Suprapubic skin (tissue), 3 donors: Measurements from ENCODE around the gene BTBD2.

Experiments used
- EP300 ChIP-seq: sonication (generic); formaldehyde crosslinking; IDR thresholded peaks from one replicate; pipeline ENCODE4 v1.6.1; 2017; ENCODE audit warnings: antibody characterized with exemption
- TF ChIP-seq, protein P1 (sequence below), 2 donors: fragments of 200-600 bp in 1 of 2; fragments of 450-650 bp in 1 of 2; sonication (generic) in 1 of 2; IDR thresholded peaks; one replicate each; pipeline ENCODE4 v1.5.1; 2016 to 2019; ENCODE audit warnings: antibody characterized with exemption in 2 of 2, mild to moderate bottlenecking in 1 of 2, moderate library complexity in 1 of 2

DNA sequence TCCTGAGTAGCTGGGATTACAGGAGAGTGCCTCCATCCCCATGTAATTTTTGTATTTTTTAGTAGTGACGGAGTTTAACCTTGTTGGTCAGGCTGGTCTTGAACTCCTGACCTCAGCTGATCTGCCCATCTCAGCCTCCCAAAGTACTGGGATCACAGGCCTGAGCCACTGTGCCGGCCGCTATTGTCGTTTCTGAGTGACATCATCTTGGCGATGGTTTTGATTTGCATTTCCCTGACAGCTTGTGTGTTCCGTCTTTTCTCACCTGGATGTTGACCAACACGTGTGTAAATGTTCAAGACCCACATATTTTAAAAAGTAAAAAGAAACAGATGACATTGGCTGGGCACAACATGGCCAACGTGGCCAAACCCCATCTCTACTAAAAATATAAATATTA lies 48.3 kb upstream of the BTBD2 start:
- TF ChIP-seq, protein P1, sequence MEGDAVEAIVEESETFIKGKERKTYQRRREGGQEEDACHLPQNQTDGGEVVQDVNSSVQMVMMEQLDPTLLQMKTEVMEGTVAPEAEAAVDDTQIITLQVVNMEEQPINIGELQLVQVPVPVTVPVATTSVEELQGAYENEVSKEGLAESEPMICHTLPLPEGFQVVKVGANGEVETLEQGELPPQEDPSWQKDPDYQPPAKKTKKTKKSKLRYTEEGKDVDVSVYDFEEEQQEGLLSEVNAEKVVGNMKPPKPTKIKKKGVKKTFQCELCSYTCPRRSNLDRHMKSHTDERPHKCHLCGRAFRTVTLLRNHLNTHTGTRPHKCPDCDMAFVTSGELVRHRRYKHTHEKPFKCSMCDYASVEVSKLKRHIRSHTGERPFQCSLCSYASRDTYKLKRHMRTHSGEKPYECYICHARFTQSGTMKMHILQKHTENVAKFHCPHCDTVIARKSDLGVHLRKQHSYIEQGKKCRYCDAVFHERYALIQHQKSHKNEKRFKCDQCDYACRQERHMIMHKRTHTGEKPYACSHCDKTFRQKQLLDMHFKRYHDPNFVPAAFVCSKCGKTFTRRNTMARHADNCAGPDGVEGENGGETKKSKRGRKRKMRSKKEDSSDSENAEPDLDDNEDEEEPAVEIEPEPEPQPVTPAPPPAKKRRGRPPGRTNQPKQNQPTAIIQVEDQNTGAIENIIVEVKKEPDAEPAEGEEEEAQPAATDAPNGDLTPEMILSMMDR (IDR thresholded peaks at IDR 0.05), result no peak
- no peak for TF ChIP-seq EP300
